GM20000 (cell line): Measurements from ENCODE around the gene CLIC4.

Experiments used
- DNase-seq: peaks from one replicate; pipeline ENCODE4 v3.0.0; 2012; ENCODE audit warnings: low spot score
- CTCF ChIP-seq: IDR thresholded peaks from 2 replicates; pipeline ENCODE4 v1.5.1; 2012; ENCODE audit warnings: mild to moderate bottlenecking, control low read depth; ENCODE audit errors: extremely low read depth, missing control alignments

The CLIC4 gene

GRCh38 chr1:24874611-24875234 is 129.5 kb downstream of the CLIC4 start:
- no peak for DNase-seq
- TF ChIP-seq CTCF = no peak

GRCh38 chr1:24875257-24875656 is 130.0 kb downstream of the CLIC4 start:
- no peak for TF ChIP-seq CTCF
- no peak for DNase-seq

GRCh38 chr1:24875991-24876506 is 130.8 kb downstream of the CLIC4 start:
- no peak for TF ChIP-seq CTCF
- no peak for DNase-seq

GRCh38 chr1:24878045-24878444 is 132.8 kb downstream of the CLIC4 start:
- no peak for DNase-seq

GRCh38 chr1:24878775-24879742 is 133.8 kb downstream of the CLIC4 start:
- TF ChIP-seq CTCF = no peak
- no peak for DNase-seq

More at GRCh38 chr1:24878045-24878444, 132.8 kb downstream of the CLIC4 start:
- TF ChIP-seq CTCF = no peak

- TF ChIP-seq CTCF = no peak
- DNase-seq = no peak
Measured at GRCh38 chr1:24881034-24881433, 135.8 kb downstream of the CLIC4 start.

GRCh38 chr1:24884751-24885150 is 139.5 kb downstream of the CLIC4 start:
- no peak for DNase-seq
- TF ChIP-seq CTCF = no peak
